HEK293 (cell line): ENCODE data around the gene BCL6B.
A peak's percentile ranks its signal among the peaks of the same experiment; 100 is the strongest.

ENCODE experiments used
- EGR2 ChIP-seq: fragments of 450-650 bp; formaldehyde crosslinking; IDR thresholded peaks from 2 replicates; pipeline ENCODE4 v1.5.1; 2016; ENCODE audit warnings: low read depth, missing biosample characterization, missing genetic modification characterization
- KLF1 ChIP-seq: fragments of 450-650 bp; formaldehyde crosslinking; IDR thresholded peaks from 2 replicates; pipeline ENCODE4 v1.5.1; 2016; ENCODE audit warnings: missing biosample characterization, missing genetic modification characterization
- KLF10 ChIP-seq: fragments of 450-650 bp; IDR thresholded peaks from 2 replicates; pipeline ENCODE4 v1.5.1; 2018; ENCODE audit warnings: missing biosample characterization, mild to moderate bottlenecking, missing genetic modification characterization
- RBAK ChIP-seq: fragments of 450-650 bp; formaldehyde crosslinking; IDR thresholded peaks from 2 replicates; pipeline ENCODE4 v1.5.1; 2016; ENCODE audit warnings: missing biosample characterization, missing genetic modification characterization
- SALL2 ChIP-seq: fragments of 450-650 bp; formaldehyde crosslinking; IDR thresholded peaks from 2 replicates; pipeline ENCODE4 v1.5.0; 2017; ENCODE audit warnings: missing biosample characterization, mild to moderate bottlenecking, missing genetic modification characterization, borderline replicate concordance
- SP7 ChIP-seq: fragments of 450-650 bp; formaldehyde crosslinking; IDR thresholded peaks from 2 replicates; pipeline ENCODE4 v1.5.1; 2016; ENCODE audit warnings: missing biosample characterization, missing genetic modification characterization
- TRIM28 ChIP-seq: IDR thresholded peaks from 2 replicates; pipeline ENCODE4 v1.6.1; 2011; ENCODE audit warnings: low read length, control low read depth, borderline replicate concordance
- ZBTB20 ChIP-seq: fragments of 450-650 bp; formaldehyde crosslinking; IDR thresholded peaks from 2 replicates; pipeline ENCODE4 v1.5.1; 2016; ENCODE audit warnings: missing biosample characterization, missing genetic modification characterization
- ZFP37 ChIP-seq: fragments of 450-650 bp; formaldehyde crosslinking; IDR thresholded peaks from 2 replicates; pipeline ENCODE4 v1.5.1; 2016; ENCODE audit warnings: missing biosample characterization, missing genetic modification characterization
- ZNF10 ChIP-seq: fragments of 450-650 bp; formaldehyde crosslinking; IDR thresholded peaks from 2 replicates; pipeline ENCODE4 v1.5.1; 2017; ENCODE audit warnings: missing biosample characterization, missing genetic modification characterization
- ZNF132 ChIP-seq: fragments of 450-650 bp; formaldehyde crosslinking; IDR thresholded peaks from 2 replicates; pipeline ENCODE4 v1.5.1; 2017; ENCODE audit warnings: missing biosample characterization, missing genetic modification characterization, borderline replicate concordance
- ZNF23 ChIP-seq: fragments of 450-650 bp; formaldehyde crosslinking; IDR thresholded peaks from 2 replicates; pipeline ENCODE4 v1.5.1; 2016; ENCODE audit warnings: missing biosample characterization, missing genetic modification characterization, borderline replicate concordance
- ZNF239 ChIP-seq: fragments of 450-650 bp; formaldehyde crosslinking; IDR thresholded peaks from 2 replicates; pipeline ENCODE4 v1.5.1; 2016; ENCODE audit warnings: missing biosample characterization, missing genetic modification characterization
- ZNF24 ChIP-seq: fragments of 450-650 bp; formaldehyde crosslinking; IDR thresholded peaks from 2 replicates; pipeline ENCODE4 v1.5.1; 2016; ENCODE audit warnings: missing biosample characterization, missing genetic modification characterization
- ZNF292 ChIP-seq: fragments of 450-650 bp; formaldehyde crosslinking; IDR thresholded peaks from 2 replicates; pipeline ENCODE4 v1.5.1; 2016; ENCODE audit warnings: low read depth, missing biosample characterization, missing genetic modification characterization, borderline replicate concordance
- ZNF324 ChIP-seq: fragments of 450-650 bp; formaldehyde crosslinking; IDR thresholded peaks from 2 replicates; pipeline ENCODE4 v1.5.1; 2016; ENCODE audit warnings: missing biosample characterization, missing genetic modification characterization
- ZNF391 ChIP-seq: fragments of 450-650 bp; formaldehyde crosslinking; IDR thresholded peaks from 2 replicates; pipeline ENCODE4 v1.5.1; 2016; ENCODE audit warnings: low read depth, missing biosample characterization, missing genetic modification characterization, borderline replicate concordance
- ZNF404 ChIP-seq: fragments of 450-650 bp; formaldehyde crosslinking; IDR thresholded peaks from 2 replicates; pipeline ENCODE4 v1.5.1; 2017; ENCODE audit warnings: missing biosample characterization, missing genetic modification characterization
- ZNF548 ChIP-seq: fragments of 450-650 bp; formaldehyde crosslinking; IDR thresholded peaks from 2 replicates; pipeline ENCODE4 v1.5.1; 2016; ENCODE audit warnings: missing biosample characterization, missing genetic modification characterization
- ZNF549 ChIP-seq: fragments of 450-650 bp; IDR thresholded peaks from 2 replicates; pipeline ENCODE4 v1.5.1; 2018; ENCODE audit warnings: missing biosample characterization, missing genetic modification characterization, mild to moderate bottlenecking, inconsistent platforms, moderate library complexity
- ZNF585B ChIP-seq: fragments of 450-650 bp; formaldehyde crosslinking; IDR thresholded peaks from 2 replicates; pipeline ENCODE4 v1.5.1; 2016; ENCODE audit warnings: missing biosample characterization, missing genetic modification characterization
- TF ChIP-seq, protein P1 (sequence below): fragments of 450-650 bp; formaldehyde crosslinking; IDR thresholded peaks from 2 replicates; pipeline ENCODE4 v1.5.1; 2016; ENCODE audit warnings: missing biosample characterization, missing genetic modification characterization
- TF ChIP-seq, protein P2 (sequence below): fragments of 450-650 bp; formaldehyde crosslinking; IDR thresholded peaks from 2 replicates; pipeline ENCODE4 v1.5.1; 2016; ENCODE audit warnings: missing biosample characterization, missing genetic modification characterization
- TF ChIP-seq, protein P3 (sequence below): fragments of 450-650 bp; formaldehyde crosslinking; IDR thresholded peaks from 2 replicates; pipeline ENCODE4 v1.5.1; 2016; ENCODE audit warnings: missing biosample characterization, missing genetic modification characterization
- TF ChIP-seq, protein P4 (sequence below): fragments of 450-650 bp; formaldehyde crosslinking; IDR thresholded peaks from 2 replicates; pipeline ENCODE4 v1.5.1; 2017; ENCODE audit warnings: missing biosample characterization, missing genetic modification characterization
- TF ChIP-seq, protein P5 (sequence below): fragments of 450-650 bp; formaldehyde crosslinking; IDR thresholded peaks from 2 replicates; pipeline ENCODE4 v1.5.1; 2016; ENCODE audit warnings: missing biosample characterization, missing genetic modification characterization
- TF ChIP-seq, protein P6 (sequence below): fragments of 450-650 bp; formaldehyde crosslinking; IDR thresholded peaks from 2 replicates; pipeline ENCODE4 v1.5.1; 2016; ENCODE audit warnings: missing biosample characterization, missing genetic modification characterization
- TF ChIP-seq, protein P7 (sequence below): fragments of 450-650 bp; IDR thresholded peaks from 2 replicates; pipeline ENCODE4 v1.5.1; 2018; ENCODE audit warnings: missing biosample characterization, mild to moderate bottlenecking, missing genetic modification characterization

The BCL6B gene

DNA sequence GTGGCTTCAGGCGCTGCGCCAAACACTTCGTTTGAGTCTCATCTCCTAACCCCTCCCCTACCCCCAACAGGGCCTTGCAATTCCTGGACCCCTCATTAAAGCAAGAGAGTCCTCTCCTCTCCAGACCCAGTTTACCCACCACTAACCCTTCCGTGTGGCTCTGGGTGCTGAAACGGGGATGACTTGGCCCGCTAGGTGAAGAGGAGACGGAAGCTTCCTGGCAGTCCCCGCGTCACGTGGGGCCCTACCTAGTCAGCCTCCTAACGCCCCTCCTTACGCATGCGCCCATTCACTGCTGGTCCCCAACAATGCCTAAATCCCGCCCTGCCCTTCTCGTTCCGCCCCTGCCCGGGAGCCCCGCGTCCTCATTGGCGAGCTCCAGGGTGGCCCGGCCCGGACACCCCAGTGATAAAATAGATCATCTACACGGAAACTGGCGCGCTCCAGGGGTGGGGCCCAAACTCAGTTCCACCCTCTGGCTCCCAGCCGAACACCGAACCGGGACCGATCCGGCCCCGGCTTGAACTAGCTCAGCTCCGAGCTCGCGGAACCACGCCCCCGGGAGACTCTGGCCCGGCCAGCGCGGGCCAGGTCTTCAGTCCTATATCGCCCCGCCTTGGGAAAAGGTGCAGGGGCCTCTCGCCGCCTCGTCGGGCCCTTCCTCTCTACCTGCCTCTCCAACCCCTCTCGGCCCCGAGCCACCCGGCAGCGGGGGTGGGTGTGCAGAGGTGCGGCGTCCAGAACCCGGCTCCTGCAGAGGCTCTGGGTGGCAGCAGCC, 12.9 kb downstream of the BCL6B start, which contains the start of gene SLC16A13 (continued):
- TF ChIP-seq SP7 (tag by site-specific recombination) (peak; percentile 75; the same call in 1 of the 2 replicates), SALL2 (no peak), ZFP37 (tag by site-specific recombination) (no peak), ZNF132 (tag by site-specific recombination) (no peak), ZBTB20 (tag by site-specific recombination) (peak; percentile 88), RBAK (tag by site-specific recombination) (no peak), TRIM28 (no peak), ZNF23 (no peak), KLF10 (tag by site-specific recombination) (peak; percentile 40; the same call in 1 of the 2 replicates), EGR2 (tag by site-specific recombination) (peak; percentile 12; the same call in 1 of the 2 replicates), KLF1 (peak; percentile 66), ZNF239 (no peak), ZNF324 (tag by site-specific recombination) (no peak), ZNF391 (tag by site-specific recombination) (0 out of 2 replicates have a peak, but pooled peaks have one; percentile 54), ZNF404 (no peak), ZNF549 (no peak), ZNF548 (tag by site-specific recombination) (no peak), ZNF10 (tag by site-specific recombination) (peak; percentile 74), ZNF24 (tag by site-specific recombination) (peak; percentile 36; the same call in 1 of the 2 replicates), ZNF585B (tag by site-specific recombination) (no peak), ZNF292 (tag by site-specific recombination) (no peak)
- TF ChIP-seq, protein P1, sequence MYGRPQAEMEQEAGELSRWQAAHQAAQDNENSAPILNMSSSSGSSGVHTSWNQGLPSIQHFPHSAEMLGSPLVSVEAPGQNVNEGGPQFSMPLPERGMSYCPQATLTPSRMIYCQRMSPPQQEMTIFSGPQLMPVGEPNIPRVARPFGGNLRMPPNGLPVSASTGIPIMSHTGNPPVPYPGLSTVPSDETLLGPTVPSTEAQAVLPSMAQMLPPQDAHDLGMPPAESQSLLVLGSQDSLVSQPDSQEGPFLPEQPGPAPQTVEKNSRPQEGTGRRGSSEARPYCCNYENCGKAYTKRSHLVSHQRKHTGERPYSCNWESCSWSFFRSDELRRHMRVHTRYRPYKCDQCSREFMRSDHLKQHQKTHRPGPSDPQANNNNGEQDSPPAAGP (tag by site-specific recombination) = peak; percentile 26; the same call in 1 of the 2 replicates
- TF ChIP-seq, protein P2, sequence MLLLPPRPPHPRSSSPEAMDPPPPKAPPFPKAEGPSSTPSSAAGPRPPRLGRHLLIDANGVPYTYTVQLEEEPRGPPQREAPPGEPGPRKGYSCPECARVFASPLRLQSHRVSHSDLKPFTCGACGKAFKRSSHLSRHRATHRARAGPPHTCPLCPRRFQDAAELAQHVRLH (tag by site-specific recombination) = peak; percentile 55; the same call in 1 of the 2 replicates
- TF ChIP-seq, protein P3, sequence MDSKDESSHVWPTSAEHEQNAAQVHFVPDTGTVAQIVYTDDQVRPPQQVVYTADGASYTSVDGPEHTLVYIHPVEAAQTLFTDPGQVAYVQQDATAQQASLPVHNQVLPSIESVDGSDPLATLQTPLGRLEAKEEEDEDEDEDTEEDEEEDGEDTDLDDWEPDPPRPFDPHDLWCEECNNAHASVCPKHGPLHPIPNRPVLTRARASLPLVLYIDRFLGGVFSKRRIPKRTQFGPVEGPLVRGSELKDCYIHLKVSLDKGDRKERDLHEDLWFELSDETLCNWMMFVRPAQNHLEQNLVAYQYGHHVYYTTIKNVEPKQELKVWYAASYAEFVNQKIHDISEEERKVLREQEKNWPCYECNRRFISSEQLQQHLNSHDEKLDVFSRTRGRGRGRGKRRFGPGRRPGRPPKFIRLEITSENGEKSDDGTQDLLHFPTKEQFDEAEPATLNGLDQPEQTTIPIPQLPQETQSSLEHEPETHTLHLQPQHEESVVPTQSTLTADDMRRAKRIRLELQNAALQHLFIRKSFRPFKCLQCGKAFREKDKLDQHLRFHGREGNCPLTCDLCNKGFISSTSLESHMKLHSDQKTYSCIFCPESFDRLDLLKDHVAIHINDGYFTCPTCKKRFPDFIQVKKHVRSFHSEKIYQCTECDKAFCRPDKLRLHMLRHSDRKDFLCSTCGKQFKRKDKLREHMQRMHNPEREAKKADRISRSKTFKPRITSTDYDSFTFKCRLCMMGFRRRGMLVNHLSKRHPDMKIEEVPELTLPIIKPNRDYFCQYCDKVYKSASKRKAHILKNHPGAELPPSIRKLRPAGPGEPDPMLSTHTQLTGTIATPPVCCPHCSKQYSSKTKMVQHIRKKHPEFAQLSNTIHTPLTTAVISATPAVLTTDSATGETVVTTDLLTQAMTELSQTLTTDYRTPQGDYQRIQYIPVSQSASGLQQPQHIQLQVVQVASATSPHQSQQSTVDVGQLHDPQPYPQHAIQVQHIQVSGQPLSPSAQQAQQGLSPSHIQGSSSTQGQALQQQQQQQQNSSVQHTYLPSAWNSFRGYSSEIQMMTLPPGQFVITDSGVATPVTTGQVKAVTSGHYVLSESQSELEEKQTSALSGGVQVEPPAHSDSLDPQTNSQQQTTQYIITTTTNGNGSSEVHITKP (tag by site-specific recombination) = peak; percentile 51; the same call in 1 of the 2 replicates
- TF ChIP-seq, protein P4, sequence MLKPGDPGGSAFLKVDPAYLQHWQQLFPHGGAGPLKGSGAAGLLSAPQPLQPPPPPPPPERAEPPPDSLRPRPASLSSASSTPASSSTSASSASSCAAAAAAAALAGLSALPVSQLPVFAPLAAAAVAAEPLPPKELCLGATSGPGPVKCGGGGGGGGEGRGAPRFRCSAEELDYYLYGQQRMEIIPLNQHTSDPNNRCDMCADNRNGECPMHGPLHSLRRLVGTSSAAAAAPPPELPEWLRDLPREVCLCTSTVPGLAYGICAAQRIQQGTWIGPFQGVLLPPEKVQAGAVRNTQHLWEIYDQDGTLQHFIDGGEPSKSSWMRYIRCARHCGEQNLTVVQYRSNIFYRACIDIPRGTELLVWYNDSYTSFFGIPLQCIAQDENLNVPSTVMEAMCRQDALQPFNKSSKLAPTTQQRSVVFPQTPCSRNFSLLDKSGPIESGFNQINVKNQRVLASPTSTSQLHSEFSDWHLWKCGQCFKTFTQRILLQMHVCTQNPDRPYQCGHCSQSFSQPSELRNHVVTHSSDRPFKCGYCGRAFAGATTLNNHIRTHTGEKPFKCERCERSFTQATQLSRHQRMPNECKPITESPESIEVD = no peak
- TF ChIP-seq, protein P5, sequence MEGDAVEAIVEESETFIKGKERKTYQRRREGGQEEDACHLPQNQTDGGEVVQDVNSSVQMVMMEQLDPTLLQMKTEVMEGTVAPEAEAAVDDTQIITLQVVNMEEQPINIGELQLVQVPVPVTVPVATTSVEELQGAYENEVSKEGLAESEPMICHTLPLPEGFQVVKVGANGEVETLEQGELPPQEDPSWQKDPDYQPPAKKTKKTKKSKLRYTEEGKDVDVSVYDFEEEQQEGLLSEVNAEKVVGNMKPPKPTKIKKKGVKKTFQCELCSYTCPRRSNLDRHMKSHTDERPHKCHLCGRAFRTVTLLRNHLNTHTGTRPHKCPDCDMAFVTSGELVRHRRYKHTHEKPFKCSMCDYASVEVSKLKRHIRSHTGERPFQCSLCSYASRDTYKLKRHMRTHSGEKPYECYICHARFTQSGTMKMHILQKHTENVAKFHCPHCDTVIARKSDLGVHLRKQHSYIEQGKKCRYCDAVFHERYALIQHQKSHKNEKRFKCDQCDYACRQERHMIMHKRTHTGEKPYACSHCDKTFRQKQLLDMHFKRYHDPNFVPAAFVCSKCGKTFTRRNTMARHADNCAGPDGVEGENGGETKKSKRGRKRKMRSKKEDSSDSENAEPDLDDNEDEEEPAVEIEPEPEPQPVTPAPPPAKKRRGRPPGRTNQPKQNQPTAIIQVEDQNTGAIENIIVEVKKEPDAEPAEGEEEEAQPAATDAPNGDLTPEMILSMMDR = 0 out of 2 replicates have a peak, but pooled peaks have one; percentile 24
- TF ChIP-seq, protein P6, sequence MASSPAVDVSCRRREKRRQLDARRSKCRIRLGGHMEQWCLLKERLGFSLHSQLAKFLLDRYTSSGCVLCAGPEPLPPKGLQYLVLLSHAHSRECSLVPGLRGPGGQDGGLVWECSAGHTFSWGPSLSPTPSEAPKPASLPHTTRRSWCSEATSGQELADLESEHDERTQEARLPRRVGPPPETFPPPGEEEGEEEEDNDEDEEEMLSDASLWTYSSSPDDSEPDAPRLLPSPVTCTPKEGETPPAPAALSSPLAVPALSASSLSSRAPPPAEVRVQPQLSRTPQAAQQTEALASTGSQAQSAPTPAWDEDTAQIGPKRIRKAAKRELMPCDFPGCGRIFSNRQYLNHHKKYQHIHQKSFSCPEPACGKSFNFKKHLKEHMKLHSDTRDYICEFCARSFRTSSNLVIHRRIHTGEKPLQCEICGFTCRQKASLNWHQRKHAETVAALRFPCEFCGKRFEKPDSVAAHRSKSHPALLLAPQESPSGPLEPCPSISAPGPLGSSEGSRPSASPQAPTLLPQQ = peak; percentile 87
- TF ChIP-seq, protein P7, sequence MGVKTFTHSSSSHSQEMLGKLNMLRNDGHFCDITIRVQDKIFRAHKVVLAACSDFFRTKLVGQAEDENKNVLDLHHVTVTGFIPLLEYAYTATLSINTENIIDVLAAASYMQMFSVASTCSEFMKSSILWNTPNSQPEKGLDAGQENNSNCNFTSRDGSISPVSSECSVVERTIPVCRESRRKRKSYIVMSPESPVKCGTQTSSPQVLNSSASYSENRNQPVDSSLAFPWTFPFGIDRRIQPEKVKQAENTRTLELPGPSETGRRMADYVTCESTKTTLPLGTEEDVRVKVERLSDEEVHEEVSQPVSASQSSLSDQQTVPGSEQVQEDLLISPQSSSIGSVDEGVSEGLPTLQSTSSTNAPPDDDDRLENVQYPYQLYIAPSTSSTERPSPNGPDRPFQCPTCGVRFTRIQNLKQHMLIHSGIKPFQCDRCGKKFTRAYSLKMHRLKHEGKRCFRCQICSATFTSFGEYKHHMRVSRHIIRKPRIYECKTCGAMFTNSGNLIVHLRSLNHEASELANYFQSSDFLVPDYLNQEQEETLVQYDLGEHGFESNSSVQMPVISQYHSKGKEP (tag by site-specific recombination) = 0 out of 2 replicates have a peak, but pooled peaks have one; percentile 16
